ENCODE measurements around the gene MET. TPM values are rescaled to one million over a fixed set of nuclear protein-coding genes. Genes with fewer than 3 reads are reported as not detected.

Gene MET
- polyA plus RNA-seq, 6 donors from 2014 or later: not detected

DNA sequence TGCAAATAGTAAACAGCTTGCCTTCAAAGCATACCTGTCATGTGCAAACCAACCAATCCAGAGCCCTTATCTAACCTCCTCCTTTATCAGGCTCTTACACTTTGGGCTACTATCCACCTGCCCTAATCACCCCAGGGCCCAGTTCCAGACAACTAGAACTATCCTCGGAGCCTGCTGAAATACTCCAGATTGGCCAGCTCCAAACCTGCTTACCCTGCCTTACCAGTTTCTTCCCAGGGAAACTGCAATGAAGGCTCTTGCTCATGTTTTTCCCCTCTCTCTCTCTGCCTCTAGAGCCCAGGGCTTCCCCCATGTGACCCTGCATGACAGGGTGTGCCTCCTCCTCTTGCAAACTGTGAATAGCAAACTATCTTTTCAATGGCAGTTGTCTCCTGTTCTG, 109.0 kb downstream of the MET start:
- no peak for ATAC-seq (ENCODE audit: low read depth in 2 of 2)
- no peak overlapping the region for H3K4me3 Mint-ChIP-seq
- H3K9me3 Mint-ChIP-seq: no peaks in the 10 kb centered on the region
- no peaks in the 10 kb centered on the region for H3K36me3 Mint-ChIP-seq
- peaks cover 6 to 16% (median 8%) of the 10 kb centered on the region in 3 donors for H3K27me3 Mint-ChIP-seq
- H3K4me1 Mint-ChIP-seq: no peaks in the 10 kb centered on the region
- no peak for DNase-seq
- H3K27ac Mint-ChIP-seq: no peak overlapping the region

DNA sequence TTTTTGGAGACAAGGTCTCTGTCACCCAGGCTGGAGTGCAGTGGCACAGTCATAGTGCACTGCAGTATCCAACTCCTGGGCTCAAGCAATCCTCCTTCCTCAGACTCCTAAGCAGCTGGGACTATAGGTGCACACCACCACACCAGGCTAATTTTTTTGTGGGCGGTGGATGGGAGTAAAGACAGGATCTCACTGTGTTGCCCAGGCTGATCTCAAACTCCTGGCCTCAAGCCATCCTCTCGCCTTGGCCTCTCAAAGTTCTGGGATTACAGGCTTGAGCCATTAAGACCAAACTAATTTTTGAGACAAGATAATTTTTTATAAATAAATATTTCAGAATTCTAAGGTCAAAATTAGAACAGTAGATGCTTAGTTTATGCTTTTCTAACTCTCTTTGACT, 109.6 kb downstream of the MET start:
- peaks cover 6 to 16% (median 8%) of the 10 kb centered on the region in 3 donors for H3K27me3 Mint-ChIP-seq
- no peaks in the 10 kb centered on the region for H3K9me3 Mint-ChIP-seq
- H3K4me1 Mint-ChIP-seq: no peaks in the 10 kb centered on the region
- H3K27ac Mint-ChIP-seq: no peak overlapping the region
- H3K36me3 Mint-ChIP-seq: no peaks in the 10 kb centered on the region
- H3K4me3 Mint-ChIP-seq: no peak overlapping the region
- DNase-seq: no peak
- ATAC-seq (ENCODE audit: low read depth in 2 of 2): no peak

DNA sequence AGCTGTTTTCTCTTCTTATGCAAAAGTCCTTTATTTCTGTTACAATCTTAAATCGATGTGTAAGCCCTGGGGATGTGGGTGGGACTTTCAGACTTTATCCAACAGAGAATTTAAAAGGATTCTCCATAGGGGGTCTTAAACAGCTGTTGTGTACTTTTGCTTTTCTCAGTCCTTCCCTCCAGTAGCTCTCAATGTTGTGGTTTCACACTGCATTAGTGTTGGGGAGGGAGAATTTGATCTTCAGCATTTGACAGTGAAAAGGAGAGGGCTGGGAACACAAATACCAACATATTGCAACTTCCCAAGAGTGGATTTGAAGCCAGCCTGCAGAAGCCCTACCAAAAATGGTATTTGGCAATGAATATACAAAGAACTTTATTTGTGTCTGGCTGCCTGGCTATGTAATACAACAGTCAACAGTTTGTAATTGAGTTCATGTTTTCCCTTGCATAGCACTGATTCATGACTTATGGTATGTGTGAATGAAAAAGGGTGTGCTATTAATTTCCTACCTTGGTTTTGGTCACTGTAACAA, 110.2 kb downstream of the MET start:
- Mint-ChIP-seq H3K36me3 (no peaks in the 10 kb centered on the region), H3K4me1 (no peaks in the 10 kb centered on the region), H3K27ac (no peak overlapping the region), H3K27me3 (peaks cover 6 to 16% (median 8%) of the 10 kb centered on the region in 3 donors), H3K4me3 (no peak overlapping the region), H3K9me3 (no peaks in the 10 kb centered on the region)
- DNase-seq (no peak), ATAC-seq (ENCODE audit: low read depth in 2 of 2) (no peak)

DNA sequence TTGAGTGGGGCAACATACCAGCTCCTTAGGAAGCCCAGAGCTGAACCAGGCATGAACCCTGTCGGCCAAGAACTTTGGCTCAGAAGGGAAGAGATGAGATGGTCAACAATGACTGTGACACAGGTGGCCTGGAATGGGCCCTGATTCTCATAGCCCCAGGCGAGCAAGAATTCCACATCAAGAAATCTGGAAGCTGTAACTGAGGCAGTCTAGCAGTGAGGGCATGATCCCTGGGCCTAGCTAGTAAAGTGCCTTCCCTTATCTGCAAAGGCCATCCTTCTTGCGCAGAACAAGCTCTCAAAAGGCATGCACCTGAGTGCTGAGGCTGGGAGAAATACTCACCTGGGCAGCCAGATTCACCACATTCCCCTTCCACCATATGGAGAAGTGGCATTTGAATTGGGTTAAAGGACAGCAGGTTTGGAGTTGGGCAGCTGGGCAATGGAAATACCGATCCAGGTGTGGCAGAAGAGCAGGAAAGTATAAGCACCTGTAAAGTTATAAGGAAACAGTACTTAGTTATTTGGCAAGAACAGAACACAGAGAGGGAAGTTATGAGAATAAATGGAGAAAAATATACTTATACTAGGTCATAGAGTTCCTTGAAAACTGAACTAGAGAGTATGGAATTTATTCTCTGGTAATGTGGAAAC, 111.8 kb downstream of the MET start:
- Mint-ChIP-seq H3K4me1 (no peaks in the 10 kb centered on the region), H3K4me3 (peak overlapping the region in 1 of 8 donors; percentile 2), H3K27me3 (peaks cover 6 to 16% (median 8%) of the 10 kb centered on the region in 3 donors), H3K36me3 (no peaks in the 10 kb centered on the region), H3K27ac (no peak overlapping the region), H3K9me3 (no peaks in the 10 kb centered on the region)
- DNase-seq (no peak), ATAC-seq (ENCODE audit: low read depth in 2 of 2) (no peak)

DNA sequence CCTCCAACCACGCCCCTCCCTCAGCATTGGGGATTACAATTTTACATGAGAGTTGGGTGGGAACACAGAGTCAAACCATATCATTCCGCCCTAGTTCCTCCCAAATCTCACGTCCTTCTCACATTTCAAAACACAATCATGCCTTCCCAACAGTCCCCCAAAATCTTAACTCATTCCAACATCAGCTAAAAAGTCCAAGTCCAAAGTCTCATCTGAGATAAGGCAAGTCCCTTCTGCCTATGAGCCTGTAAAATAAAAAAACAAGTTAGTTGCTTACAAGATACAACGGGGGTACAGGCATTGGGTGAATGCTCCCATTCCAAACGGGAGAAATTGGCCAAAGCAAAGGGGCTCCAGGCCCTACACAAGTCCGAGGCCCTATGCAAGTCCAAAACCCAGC, 112.7 kb downstream of the MET start:
- no peak overlapping the region for H3K4me3 Mint-ChIP-seq
- no peak overlapping the region for H3K27ac Mint-ChIP-seq
- ATAC-seq (ENCODE audit: low read depth in 2 of 2) (no peak), DNase-seq (no peak)
- H3K9me3 Mint-ChIP-seq: no peaks in the 10 kb centered on the region
- H3K4me1 Mint-ChIP-seq: no peaks in the 10 kb centered on the region
- H3K27me3 Mint-ChIP-seq: peaks cover 6 to 9% (median 8%) of the 10 kb centered on the region in 3 donors
- no peaks in the 10 kb centered on the region for H3K36me3 Mint-ChIP-seq

DNA sequence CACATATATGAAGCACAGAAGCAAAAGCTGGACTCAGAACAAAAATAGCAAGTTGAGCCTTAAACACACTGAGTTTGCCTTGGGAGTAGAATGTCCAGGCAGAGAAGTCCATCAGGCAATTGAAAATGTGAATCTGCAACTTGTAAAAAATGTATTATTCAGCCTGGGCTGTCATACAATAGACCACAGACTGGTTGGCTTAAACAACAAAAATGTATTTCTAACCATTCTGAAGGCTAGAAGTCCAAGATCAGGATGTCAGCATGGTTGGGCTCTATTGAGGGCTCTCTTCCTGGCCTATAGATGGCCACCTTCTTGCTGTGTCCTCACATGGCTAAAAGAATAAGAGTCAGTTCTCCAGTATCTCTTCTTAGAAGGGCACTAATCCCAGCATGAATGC, 113.8 kb downstream of the MET start:
- H3K9me3 Mint-ChIP-seq: no peaks in the 10 kb centered on the region
- H3K36me3 Mint-ChIP-seq: no peaks in the 10 kb centered on the region
- no peak for DNase-seq
- ATAC-seq (ENCODE audit: low read depth in 2 of 2): no peak
- no peaks in the 10 kb centered on the region for H3K4me1 Mint-ChIP-seq
- H3K4me3 Mint-ChIP-seq: no peak overlapping the region
- no peak overlapping the region for H3K27ac Mint-ChIP-seq
- H3K27me3 Mint-ChIP-seq: peaks cover 5 to 6% (median 6%) of the 10 kb centered on the region in 3 donors

DNA sequence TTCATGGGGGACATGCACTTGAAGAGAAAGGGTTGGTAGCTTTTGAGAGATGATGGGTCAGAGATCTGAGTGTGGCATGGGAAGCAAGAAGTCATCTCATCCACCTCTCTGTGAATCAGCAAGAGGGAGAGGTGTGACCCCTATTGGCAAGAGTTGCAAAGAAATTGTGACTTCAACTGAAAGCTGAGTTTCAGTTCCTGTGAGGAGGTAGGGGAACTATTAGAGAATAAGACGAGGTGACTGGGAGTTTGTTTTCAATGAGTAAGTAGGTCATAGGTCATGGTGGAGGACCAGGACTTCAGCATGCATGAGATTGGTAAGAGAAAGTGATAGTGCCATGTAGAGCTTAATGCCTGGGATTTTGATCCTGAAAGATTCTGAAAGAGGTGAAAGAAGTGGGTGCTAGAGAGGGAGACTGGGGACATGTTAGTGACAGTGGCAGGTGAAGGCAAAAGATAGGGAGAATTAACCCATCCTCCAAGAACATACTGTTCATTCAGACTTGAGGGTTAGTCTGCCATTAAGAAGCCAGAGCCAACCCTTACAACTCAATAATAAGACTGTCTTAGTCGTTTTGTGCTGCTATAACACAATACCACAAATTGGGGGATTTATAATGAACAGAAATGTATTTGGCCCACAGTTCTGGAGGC, 114.9 kb downstream of the MET start:
- Mint-ChIP-seq H3K9me3 (no peaks in the 10 kb centered on the region), H3K4me1 (no peaks in the 10 kb centered on the region), H3K27ac (no peak overlapping the region), H3K4me3 (no peak overlapping the region), H3K27me3 (no peaks in the 10 kb centered on the region), H3K36me3 (no peaks in the 10 kb centered on the region)
- ATAC-seq (ENCODE audit: low read depth in 2 of 2) (peak; percentile 97 to 98), DNase-seq (peak; percentile 63)

DNA sequence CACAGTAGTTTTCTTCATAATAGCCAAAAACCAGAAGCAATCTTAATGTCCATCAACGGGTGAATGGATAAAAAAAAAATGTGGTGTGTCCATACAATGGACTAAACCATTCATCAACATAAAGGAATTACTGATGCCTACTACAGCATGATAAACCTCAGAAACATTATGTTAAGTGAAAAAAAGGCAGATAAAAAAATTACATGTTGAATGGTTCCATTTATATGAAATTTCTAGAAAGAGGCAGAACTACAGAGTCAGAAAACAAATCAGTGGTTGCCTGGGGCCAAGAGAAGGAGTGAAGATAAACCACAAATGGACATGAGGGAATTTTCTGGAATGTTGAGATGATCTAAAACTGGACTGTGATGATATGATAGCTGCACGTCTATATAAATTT, 115.9 kb downstream of the MET start:
- H3K4me1 Mint-ChIP-seq: no peaks in the 10 kb centered on the region
- H3K36me3 Mint-ChIP-seq: no peaks in the 10 kb centered on the region
- peaks cover 0 to 6% (median 0%) of the 10 kb centered on the region in 3 donors for H3K27me3 Mint-ChIP-seq
- ATAC-seq (ENCODE audit: low read depth in 2 of 2) (no peak), DNase-seq (no peak)
- H3K27ac Mint-ChIP-seq: no peak overlapping the region
- no peaks in the 10 kb centered on the region for H3K9me3 Mint-ChIP-seq
- H3K4me3 Mint-ChIP-seq: no peak overlapping the region

DNA sequence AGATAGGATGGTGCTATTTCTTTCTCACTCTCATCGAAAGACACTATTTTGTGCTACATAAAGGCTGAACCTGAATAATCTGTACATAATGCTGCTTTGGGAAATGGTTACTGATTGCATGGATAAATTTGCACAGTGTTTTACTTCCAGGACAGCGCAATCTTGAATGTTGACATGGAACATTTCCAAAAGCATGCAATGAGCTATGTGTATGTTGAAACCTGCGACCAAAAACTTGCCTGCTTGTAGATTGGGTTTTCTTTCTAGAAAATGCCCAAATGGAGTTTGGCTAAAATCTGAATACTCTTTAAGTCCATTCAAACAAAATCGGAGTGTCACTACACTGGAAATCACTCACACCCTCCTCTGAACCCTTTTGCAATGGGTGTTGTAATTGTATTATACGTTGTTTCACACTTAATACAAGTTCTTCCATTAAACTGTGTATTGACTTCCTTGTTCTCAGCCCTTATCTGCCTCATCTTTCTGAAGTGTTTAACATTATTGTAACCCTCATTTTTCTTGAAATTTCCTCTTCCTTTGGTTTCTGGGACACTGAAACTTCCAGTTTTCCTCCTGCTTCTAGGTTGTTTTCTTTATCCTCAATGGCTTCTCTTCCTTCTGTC, 116.7 kb downstream of the MET start:
- Mint-ChIP-seq H3K9me3 (no peaks in the 10 kb centered on the region), H3K4me1 (no peaks in the 10 kb centered on the region)

DNA sequence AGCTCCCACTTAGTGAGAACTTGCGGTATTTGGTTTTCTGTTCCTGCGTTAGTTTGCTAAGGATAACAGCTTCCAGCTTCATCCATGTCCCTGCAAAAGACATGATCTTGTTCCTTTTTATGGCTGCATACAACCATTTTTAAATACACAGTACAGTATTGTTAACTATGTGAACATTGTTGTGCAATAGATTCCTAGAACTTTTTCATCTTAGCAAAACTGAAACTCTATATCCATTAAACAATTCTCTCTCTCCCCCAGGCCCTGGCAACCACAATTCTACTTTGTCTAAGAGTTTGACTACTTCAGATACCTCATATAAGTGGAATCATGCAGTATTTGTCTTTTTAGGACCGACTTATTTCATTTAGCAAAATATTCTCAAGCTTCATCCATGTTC, 118.0 kb downstream of the MET start:
- Mint-ChIP-seq H3K4me1 (no peaks in the 10 kb centered on the region), H3K27ac (no peak overlapping the region), H3K36me3 (no peaks in the 10 kb centered on the region), H3K9me3 (peaks cover 0 to 3% (median 0%) of the 10 kb centered on the region in 7 donors), H3K27me3 (peaks cover 0 to 18% (median 4%) of the 10 kb centered on the region in 3 donors), H3K4me3 (no peak overlapping the region)
- no peak for DNase-seq
- no peak for ATAC-seq (ENCODE audit: low read depth in 2 of 2)

More for the DNA sequence above, 116.7 kb downstream of the MET start:
- Mint-ChIP-seq H3K27me3 (peaks cover 0 to 6% (median under 1%) of the 10 kb centered on the region in 3 donors), H3K27ac (no peak overlapping the region), H3K4me3 (no peak overlapping the region), H3K36me3 (no peaks in the 10 kb centered on the region)
- no peak for ATAC-seq (ENCODE audit: low read depth in 2 of 2)
- no peak for DNase-seq

DNA sequence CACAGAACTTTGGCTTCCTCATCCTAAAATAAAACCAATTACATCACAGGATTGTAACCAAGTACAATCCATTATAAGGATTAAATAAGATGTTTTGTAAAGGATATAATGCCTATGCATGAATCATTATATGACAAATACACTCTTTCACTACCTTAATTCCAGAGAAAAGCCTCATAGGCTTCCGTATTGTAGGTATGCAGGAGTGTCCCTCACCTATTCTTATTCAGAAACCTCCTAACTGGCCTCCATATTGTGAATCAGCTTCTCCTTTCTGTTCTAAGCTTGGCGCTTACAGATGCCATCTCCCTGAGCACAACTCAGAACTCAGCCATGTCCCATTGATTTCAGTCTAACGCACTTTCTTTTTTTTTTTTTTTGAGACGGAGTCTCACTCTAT, 120.8 kb downstream of the MET start:
- Mint-ChIP-seq H3K4me3 (no peak overlapping the region), H3K36me3 (no peaks in the 10 kb centered on the region), H3K4me1 (no peaks in the 10 kb centered on the region), H3K9me3 (peaks cover 0 to 3% (median 0%) of the 10 kb centered on the region in 7 donors), H3K27me3 (peaks cover 0 to 29% (median 7%) of the 10 kb centered on the region in 3 donors), H3K27ac (no peak overlapping the region)
- DNase-seq (no peak), ATAC-seq (ENCODE audit: low read depth in 2 of 2) (no peak)

DNA sequence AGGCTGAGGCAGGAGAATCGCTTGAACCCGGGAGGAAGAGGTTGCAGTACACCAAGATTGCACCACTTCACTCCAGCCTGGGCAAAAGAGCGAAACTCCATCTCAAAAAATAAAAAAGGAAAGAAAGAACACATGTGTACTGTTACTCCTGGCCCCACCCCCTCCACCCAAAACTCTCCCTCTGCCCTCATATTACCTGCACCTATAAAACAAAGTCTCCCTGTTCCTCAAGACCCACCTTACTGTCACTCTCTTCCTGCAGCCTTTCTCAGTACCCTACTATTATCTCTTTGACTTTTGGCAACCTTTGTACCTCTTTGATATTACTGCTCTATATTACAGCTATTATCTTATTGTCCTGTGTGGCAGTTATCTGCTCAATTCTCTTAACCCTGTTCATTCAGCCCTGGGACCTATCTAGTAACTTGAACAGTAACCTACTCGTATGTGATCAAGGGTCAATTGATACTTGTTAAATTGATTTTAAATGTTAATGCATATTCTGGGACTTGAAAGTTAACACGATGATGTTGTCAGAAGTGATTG, 121.9 kb downstream of the MET start:
- H3K36me3 Mint-ChIP-seq: no peaks in the 10 kb centered on the region
- no peak overlapping the region for H3K4me3 Mint-ChIP-seq
- no peak for ATAC-seq (ENCODE audit: low read depth in 2 of 2)
- DNase-seq: no peak
- peaks cover 0 to 4% (median 0%) of the 10 kb centered on the region in 3 donors for H3K4me1 Mint-ChIP-seq
- peaks cover 0 to 29% (median 12%) of the 10 kb centered on the region in 3 donors for H3K27me3 Mint-ChIP-seq
- peaks cover 0 to 3% (median 0%) of the 10 kb centered on the region in 7 donors for H3K9me3 Mint-ChIP-seq
- H3K27ac Mint-ChIP-seq: no peak overlapping the region

DNA sequence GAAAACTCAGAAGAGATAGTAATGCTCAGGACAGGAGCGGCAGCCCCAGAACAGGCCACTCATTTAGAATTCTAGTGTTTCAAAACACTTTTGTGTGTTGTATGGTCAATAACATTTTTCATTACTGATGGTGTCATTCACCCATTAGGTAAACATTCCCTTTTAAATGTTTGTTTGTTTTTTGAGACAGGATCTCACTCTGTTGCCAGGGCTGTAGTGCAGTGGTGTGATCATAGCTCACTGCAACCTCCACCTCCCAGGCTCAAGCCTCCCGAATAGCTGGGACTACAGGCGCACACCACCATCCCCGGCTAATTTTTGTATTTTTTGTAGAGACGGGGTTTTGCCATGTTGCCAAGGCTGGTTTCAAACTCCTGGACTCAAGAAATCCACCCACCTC, 124.5 kb downstream of the MET start:
- Mint-ChIP-seq H3K27me3 (peaks cover 15 to 42% (median 19%) of the 10 kb centered on the region in 3 donors), H3K4me1 (peaks cover 0 to 4% (median 0%) of the 10 kb centered on the region in 3 donors), H3K27ac (no peak overlapping the region), H3K36me3 (no peaks in the 10 kb centered on the region), H3K4me3 (no peak overlapping the region), H3K9me3 (peaks cover 0 to 3% (median 0%) of the 10 kb centered on the region in 7 donors)
- ATAC-seq (ENCODE audit: low read depth in 2 of 2): no peak
- no peak for DNase-seq

All from naive B cell (primary cell).